Measurements from ENCODE around the gene HBA1.

- TF ChIP-seq CTCF (conservative IDR thresholded peaks at IDR 0.05; ENCODE audit: low read length) = no peak
- no peak for TF ChIP-seq EZH2phosphoT487 (IDR thresholded peaks at IDR 0.05; ENCODE audit: borderline replicate concordance, low read depth, low read length)
These were observed 31.7 kb upstream of the HBA1 start for GRCh38 chr16:144797-145252.
